ENCODE results near the gene HERC3. TPM values are rescaled to one million over a fixed set of nuclear protein-coding genes. Genes with fewer than 3 reads are reported as not detected.

HERC3 gene
- total RNA-seq, 1 donor from 2014 or later, result 13.1 TPM

DNA sequence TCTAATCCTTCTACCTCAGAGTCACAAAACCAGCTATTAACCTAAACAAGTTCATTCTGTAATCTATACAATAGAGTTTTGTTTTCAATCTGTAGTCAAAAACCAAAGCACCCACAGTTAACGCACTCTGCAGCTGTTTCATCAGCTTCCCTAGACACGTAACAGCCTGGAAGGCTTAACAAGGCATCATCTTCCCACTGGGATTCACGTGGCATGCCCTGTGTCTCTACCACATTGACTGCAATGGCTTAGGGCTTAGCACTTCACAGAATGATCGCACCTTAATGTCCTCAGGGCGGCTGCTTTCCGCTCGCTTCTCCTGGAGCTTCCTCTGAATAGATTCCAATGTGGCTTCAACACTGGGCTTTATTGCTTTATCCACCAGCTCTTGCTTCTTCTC lies 155.1 kb downstream of the HERC3 start:
- no peak for DNase-seq

DNA sequence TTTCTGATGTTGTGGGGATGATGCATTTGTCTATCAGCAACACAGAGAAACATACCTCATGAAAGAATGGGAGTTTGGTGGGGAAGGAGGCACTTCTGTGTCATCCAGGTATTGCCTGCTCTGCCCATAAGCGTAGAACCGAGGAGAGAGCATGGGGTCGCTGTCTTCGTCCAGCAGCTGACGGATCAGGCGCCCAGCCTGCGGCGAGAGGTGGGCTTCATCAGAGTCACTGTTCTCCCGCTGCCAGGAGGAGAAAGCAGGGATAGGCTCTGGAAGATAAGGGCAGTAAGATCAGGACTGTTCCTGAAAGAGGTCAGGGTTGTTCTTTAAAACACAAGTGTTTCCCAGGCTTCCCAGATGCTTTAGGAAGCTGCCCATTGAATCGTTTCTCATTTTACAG lies 158.1 kb downstream of the HERC3 start:
- DNase-seq, result no peak

DNA sequence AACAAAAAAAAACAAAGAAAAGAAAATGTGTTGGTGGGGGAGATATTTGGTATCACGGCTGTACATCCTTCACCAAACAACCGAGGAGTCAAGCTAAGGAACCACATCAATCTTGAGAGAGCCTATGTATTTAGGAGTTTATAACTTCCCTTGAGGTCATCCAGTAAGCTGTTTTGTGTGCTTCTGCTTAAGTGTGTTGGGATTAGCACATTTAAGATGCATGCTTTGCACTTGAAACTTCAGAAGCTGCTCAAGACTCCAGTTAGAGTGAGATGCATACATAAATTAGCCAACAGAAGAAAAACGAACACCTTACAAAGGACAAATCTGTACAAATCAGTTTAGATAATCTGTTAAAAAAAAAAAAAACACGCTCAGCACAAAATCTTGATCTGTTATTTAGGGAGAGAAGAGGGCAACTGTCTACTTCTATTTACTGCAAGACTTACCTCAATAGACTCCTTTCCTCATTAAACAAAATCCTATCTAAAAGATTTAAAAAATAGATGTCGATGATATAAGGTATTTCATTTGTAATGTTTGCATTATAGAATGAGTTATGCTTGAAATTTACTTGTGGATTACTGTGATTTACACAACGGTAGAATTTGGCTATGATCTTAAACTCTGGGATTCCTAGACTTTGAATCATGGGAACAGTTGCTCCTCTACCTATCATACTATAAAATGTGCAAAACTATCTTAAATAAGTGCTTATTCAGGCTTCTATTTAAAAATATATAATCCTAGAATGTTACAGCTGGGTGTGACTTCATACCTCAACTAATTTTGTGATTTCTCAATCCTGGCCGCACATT lies 159.2 kb downstream of the HERC3 start:
- no peak for DNase-seq

DNA sequence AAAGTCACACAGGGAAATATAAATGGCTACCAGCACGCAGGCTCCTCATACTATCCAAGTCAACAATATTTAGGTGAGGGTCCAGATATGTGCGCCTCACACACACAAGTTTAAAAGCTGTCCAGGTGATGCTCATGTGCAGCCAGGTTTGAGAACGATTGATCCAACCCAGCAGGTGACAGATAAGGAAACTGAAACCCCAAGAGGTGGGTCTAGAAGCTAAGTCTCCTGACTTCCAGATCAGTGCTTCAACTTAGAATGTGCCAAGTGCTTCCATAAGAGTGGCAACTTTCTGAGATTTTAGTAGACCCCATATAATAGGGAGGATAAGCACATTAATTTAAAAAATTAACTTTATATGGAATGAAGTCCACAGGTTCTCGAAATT lies 159.8 kb downstream of the HERC3 start:
- no peak for DNase-seq

DNA sequence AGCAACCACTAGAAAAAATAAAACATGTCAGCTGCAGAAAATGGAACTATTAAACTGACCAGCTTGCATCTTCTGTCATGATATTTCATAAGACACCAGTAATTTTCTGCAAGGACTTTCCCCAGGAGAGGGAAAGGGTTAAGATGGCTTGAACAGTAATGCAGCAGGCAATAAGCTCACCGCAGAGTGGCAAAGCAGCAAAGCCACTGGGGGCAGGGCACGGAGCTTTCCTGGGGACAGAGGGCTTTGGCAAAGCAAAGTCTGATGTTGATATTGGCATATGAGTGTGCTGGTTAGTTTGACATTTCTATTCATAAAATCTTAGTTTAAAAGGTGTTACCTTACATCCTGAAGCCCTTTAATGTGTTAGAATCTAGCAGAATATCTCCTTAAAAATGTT lies 160.5 kb downstream of the HERC3 start:
- no peak for DNase-seq

- no peak for DNase-seq
Measured at GRCh38 chr4:88753658-88754571, 161.6 kb downstream of the HERC3 start.

DNA sequence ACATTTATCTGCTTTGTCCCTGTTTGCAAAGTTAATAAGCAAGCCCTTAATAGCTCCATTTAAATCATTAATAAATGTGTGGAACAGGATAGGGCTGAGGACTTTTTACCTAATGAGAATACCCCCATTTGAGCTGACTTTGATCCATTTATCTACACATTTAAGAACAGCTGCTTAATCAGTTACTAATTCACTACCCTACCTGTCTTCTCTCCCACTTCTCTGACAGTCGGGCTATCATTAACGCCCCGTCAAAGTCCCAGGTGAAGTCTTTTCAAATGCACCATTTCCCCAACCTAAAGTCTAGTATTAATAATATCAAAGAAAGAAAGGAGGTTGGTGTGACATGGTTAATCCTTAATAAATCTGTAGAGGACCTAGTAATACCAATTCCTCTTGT lies 162.5 kb downstream of the HERC3 start:
- no peak for DNase-seq

GRCh38 chr4:88755454-88755853 lies 163.2 kb downstream of the HERC3 start:
- no peak for DNase-seq

- no peak for DNase-seq
Measured at GRCh38 chr4:88756149-88756548, 163.9 kb downstream of the HERC3 start.

- no peak for DNase-seq
Measured at GRCh38 chr4:88757067-88757466, 164.8 kb downstream of the HERC3 start.

- no peak for DNase-seq
Measured at GRCh38 chr4:88757776-88758175, 165.5 kb downstream of the HERC3 start.

Other genes with a start within 250 kb of the HERC3 start
- 7.8 and 11.5 TPM in 2 replicates for gene HERC6, start 213.6 kb upstream of the HERC3 start, total RNA-seq
- gene HERC5, start 135.4 kb upstream of the HERC3 start, total RNA-seq, result 6.7 and 9.7 TPM in 2 replicates
- gene PYURF, start 68.7 kb upstream of the HERC3 start, total RNA-seq, result 64.4 and 78.1 TPM in 2 replicates
- 2.7 and 5.6 TPM in 2 replicates for gene NAP1L5, start 105.3 kb downstream of the HERC3 start, total RNA-seq